CD4-positive, alpha-beta T cell treated with Interleukin-12 subunit alpha and Interleukin-12 subunit beta, for 1 hour (primary cell): ENCODE data around the gene DAB1.

Source experiments
- DNase-seq: peaks from one replicate; pipeline ENCODE4 v3.0.0-alpha.2; 2020

The DAB1 gene

GRCh38 chr1:57007472-57007871 is 416.4 kb downstream of the DAB1 start:
- DNase-seq = no peak

GRCh38 chr1:57003398-57004139 is 420.3 kb downstream of the DAB1 start:
- DNase-seq = no peak

DNA sequence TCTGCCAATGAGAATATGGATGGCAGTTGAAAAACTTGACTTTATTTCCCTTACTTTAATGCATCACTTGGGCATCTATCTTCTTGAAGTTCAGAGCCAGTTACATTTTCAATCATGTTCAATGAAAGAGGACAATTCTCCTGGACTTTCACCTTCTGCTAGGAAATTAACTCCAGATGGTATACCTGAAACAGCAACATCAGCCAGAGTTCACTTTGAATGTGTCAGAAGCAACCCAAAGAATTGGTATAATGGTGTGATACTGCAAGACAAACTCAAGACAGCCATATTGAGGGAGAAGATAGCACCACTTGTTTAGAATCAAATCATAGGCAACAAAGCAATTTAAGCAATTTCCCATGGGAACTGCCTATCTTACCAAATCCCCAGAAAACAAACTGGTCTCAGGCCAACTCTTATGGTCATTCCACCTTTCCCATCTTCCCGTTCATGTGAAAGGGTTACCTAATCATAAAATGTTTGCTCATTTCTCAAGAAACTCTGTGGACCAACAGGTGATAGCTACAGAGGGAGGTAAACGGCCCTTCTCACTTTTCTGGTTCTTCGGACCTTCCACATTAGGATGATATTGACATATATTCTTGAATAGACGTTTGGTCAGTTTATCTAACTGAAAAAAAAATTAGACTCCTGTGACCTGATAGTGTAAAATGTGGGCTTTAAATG is 428.3 kb downstream of the DAB1 start:
- DNase-seq = no peak

- no peak for DNase-seq
Observed at GRCh38 chr1:56993475-56993874, 430.4 kb downstream of the DAB1 start.

- no peak for DNase-seq
Observed at GRCh38 chr1:56992318-56993125, 431.3 kb downstream of the DAB1 start.

GRCh38 chr1:56991576-56991975 is 432.3 kb downstream of the DAB1 start:
- no peak for DNase-seq

DNA sequence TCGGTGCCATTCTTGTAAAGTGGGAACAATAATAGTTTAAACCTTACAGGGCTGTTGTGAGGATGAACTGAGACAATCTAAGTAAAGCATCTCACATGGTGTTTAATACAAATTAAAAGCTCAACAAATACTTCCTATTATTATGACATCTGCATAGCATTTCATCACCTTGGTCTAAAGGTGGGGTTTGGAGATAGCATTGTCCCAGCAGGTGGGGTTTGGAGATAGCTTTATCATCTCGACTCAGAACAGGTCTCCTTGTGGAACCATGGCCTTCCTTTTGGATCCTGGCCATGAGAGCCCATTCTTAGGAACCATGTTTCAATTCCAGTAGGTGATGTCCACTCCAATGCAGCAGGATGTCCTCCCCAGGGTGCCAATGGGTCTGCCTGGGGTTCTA is 437.5 kb downstream of the DAB1 start:
- DNase-seq = no peak

DNA sequence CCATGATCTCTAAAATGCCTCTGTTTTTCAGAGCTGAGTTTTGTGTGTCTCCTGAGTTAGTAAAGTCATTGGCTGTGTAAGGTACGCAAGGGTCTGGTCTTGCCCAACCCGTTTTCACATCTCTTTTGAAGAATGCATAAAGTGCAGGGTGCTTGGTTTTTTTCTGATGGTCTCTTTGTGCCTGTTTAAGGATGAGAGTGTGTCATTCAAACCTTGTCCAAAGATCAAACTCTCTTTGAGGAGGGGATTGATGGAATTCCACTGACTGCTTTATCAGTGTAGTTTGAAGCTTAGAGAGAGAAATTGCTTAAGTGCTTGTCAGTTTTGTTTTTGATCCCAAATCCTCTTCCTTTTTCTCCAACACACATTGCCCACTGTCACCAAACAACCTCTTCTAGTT is 438.0 kb downstream of the DAB1 start:
- DNase-seq = no peak

- no peak for DNase-seq
Observed at GRCh38 chr1:56983484-56983883, 440.4 kb downstream of the DAB1 start.

GRCh38 chr1:56979986-56980755 is 443.7 kb downstream of the DAB1 start:
- DNase-seq = no peak

DNA sequence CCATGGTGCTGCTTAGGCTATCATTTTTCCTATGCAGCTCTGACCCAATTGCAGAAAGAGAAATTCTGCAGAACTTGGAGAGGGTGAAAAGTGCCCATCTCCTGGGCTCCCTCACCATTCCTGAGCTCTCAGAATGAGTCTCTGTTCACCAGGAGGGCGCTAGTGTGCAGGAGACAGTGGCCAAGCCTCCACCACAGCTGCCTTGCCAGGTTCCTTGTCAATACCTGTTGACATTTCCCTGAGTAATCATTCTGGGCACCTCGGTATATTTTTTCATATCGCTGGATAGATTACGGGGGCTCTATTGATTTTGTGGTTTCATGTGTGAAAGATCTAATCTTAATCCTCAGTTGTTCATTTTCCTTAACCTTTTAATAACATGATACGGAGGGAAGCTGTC is 445.0 kb downstream of the DAB1 start:
- DNase-seq = no peak

GRCh38 chr1:56977910-56978309 is 445.9 kb downstream of the DAB1 start:
- DNase-seq = no peak

DNA sequence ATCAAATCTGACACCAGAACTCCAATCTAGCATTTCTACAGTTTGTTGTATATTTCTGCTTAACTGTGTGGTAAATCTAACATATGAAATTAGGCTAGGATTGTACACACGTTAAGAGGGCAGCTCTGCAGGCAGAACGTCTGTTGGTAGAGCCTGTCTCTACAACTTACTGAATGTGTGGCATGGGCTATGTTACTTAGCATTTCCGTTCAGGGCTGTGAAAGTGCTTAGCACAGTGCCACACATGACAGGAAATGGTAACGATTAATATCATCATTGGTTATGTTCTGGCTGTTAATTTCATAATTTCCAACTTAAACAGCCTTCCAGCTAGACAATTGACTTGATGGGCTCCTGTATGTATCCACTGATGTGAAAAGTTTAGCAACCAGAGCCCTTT is 448.4 kb downstream of the DAB1 start:
- DNase-seq = no peak

DNA sequence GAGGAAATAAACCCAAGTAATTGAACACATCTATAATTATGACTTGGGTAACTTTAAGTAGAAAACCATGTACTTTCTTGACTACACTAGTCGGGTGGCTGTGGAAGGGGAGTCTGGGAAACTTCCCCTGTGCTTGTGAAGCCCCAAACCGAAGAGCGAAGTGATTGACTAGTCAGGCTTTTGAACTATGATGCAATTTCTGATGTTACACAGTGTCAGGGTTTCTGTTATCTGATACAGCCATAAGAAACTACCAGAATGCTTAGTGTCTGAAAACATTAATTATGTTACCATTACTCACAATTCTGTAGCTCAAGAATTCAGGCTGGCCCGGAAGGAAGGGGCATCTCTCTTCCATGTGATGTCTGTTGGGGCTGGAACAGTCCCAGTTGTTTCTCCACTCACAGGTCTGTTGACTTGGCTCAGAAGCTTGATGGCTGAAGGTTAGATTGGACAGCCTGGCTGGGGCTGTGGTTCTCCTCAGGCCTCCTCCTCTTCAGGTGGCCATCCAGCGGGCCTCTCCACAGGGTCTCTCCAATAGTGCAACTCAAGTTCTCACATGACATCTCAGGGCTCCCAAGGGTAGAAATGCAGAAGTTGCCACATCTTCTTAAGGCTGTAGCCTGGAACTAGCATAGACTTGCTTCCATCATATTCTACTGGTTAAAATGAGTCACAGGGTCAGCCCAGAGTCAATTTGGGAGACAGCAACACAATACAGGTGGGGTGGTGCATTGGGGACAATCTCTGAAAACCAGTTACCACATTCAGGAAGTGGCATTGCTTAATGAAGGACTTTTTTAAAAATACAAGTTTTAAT is 449.7 kb downstream of the DAB1 start:
- DNase-seq = no peak

DNA sequence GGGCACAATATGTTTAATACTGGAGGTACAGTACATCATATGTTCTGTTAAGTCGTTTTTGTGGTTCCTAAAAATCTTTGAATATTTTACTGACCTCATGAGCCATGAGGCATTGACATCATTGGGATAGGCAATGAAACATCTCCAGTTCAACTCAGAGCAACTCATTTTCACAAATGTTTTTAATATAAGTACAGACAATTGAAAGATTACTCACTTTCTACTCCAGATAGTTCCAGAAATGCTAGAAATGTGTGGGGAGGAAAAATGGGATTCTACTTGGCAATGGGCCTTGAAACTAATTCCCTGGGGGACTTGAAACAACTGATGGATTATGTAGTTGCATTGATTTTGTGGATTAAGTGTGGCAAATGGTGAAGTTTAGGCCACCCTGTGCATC is 450.9 kb downstream of the DAB1 start:
- no peak for DNase-seq

DNA sequence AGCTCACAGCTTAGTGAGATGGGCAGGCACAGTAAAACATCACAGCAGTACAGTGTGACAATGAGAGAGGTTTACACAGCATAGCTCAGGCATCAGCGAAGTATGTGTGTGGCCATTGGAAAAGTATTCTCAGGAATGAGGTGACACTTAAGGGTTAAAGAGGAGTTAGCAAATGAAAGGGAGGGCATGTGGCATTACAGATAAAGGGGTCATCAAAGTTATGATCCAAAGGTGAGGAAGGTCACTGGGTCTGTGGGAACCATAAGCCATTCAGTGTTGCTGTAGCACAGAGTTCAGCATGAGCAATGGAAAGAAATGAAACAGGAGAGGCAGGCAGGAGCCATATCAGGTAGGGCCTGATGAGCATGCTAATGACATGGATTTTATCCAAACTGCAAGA is 453.6 kb downstream of the DAB1 start:
- no peak for DNase-seq

DNA sequence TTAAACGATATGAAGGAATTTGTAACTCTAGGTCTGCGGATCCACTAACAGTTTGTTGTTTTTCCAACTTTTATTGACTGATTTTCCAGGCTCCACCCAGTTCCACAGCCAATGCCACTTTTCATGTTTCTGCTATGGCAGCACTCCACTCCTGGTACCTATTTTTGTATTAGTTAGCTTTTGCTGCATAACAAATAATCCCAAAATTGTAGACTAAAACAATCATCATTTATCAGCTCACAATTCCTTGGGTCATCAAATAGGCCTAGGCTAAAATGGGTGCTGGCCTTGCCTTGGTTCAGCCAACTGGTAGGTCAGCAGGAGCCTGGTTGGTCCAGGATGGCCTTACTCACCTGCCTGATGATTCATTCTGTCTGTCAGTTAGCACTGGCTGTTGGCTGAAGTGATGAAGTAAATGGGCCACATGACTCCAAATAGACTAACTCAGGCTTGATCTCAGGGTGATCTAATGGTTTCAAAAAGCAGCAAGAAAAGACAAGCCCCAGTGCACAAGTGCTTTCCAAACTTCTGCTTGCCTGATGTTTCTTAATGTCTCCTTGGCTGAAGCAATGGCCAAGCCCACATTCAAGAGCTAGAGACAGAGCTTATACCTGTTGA is 454.9 kb downstream of the DAB1 start:
- DNase-seq = no peak

DNA sequence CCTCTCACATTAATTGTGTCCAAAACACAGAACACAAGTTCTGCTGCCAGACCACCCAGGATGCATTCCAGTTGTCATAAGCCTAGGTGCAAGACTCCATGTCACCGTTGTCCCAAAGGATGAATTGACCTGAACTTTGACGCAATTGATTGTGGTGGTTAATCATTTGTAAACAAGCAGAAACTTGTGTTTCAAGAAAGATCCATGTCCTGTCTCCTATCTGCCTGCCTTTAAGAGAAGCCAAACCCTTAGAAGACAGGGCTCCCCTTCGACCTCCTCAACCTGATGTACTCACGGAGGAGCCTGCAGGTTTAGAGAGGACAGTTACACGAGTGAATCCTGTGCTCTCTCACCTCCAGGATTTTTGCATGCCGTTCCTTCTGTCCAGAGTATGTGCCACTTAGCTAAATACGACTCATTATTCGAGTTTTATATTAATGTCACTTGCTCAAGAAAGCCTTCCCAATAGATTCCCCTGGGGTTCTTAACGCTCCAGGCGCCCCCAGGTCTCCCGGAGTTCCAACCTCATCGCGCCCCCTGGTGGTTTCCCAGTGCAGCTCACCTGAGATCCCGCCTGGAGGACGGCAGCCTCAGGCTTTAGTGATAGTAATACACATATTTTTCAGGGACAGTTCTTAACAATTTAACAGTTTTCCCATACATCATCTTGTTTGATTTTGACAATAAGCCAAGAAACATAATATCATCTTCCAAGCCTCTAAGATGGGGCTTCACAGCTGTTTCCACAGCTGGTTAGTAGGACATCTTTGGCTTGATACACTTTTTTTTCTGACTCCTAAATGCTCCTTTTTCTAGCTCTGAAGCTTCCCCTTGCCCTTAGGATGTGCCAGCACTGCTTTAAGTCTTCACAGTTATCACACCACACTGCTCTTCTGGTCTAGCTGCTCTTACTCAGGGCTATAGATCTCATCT is 455.7 kb downstream of the DAB1 start:
- no peak for DNase-seq

GRCh38 chr1:56967355-56967754 is 456.5 kb downstream of the DAB1 start:
- no peak for DNase-seq

GRCh38 chr1:56966698-56966999 is 457.2 kb downstream of the DAB1 start:
- DNase-seq = no peak
